Caco-2 (cell line): Measurements from ENCODE around the gene LATS2. TPM values are rescaled to one million over a fixed set of nuclear protein-coding genes. Genes with fewer than 3 reads are reported as not detected.
A peak's percentile ranks its signal among the peaks of the same experiment; 100 is the strongest.

Source experiments
- BruUV-seq: library from RNA; stranded (reverse); fragments of 400-500 nt; replicated peaks from 2 replicates; lab custom pipeline; 2021; lab: Mats Ljungman, UMichigan
- CTCF ChIA-PET: fragments of 300-600 bp; sonication (Branson Sonifier 250); formaldehyde crosslinking; loops from one replicate; lab custom pipeline; 2022; ENCODE audit warnings: antibody characterized with exemption; lab: Charles Lee
- POLR2A ChIA-PET: fragments of 300-600 bp; sonication (Branson Sonifier 250); formaldehyde crosslinking; loops from one replicate; lab custom pipeline; 2022; ENCODE audit warnings: antibody characterized with exemption; lab: Charles Lee
- DNase-seq, 2 experiments: peaks; one replicate each; pipeline versions ENCODE4 v3.0.0 to v3.0.0-alpha.2; 2020 to 2022
- H3K27me3 ChIP-seq: replicated peaks from 2 replicates; pipeline ENCODE4 v1.6.0; 2011; ENCODE audit warnings: low read length; ENCODE audit not compliant: control insufficient read depth, insufficient read depth
- H3K36me3 ChIP-seq: 2 replicates; pipeline ENCODE4 v1.5.1; 2011; ENCODE audit warnings: low read length; ENCODE audit not compliant: control insufficient read depth, insufficient read depth
- H3K4me1 ChIP-seq: fragments of 250-450 bp; sonication (Bioruptor Pico); 2 replicates; pipeline ENCODE4 v1.5.1; 2020; ENCODE audit warnings: mild to moderate bottlenecking
- H3K4me3 ChIP-seq: 2 replicates; pipeline ENCODE4 v1.5.1; 2011; ENCODE audit warnings: low read depth, mild to moderate bottlenecking, control low read depth, low read length
- H3K9me3 ChIP-seq: fragments of 250-450 bp; sonication (Bioruptor Pico); 2 replicates; pipeline ENCODE4 v1.5.1; 2020; ENCODE audit warnings: mild to moderate bottlenecking, moderate library complexity
- H3K27ac Mint-ChIP-seq: one replicate; pipeline ENCODE4 v1.8.0; 2022; ENCODE audit warnings: mixed read lengths; ENCODE audit not compliant: unreplicated experiment
- H3K27me3 Mint-ChIP-seq: one replicate; pipeline ENCODE4 v1.8.0; 2022; ENCODE audit warnings: mixed read lengths; ENCODE audit not compliant: insufficient read depth, unreplicated experiment
- H3K36me3 Mint-ChIP-seq: one replicate; pipeline ENCODE4 v1.8.0; 2022; ENCODE audit warnings: mild to moderate bottlenecking, mixed read lengths; ENCODE audit not compliant: insufficient read depth, unreplicated experiment
- H3K4me1 Mint-ChIP-seq: one replicate; pipeline ENCODE4 v1.8.0; 2022; ENCODE audit warnings: low read depth, mixed read lengths; ENCODE audit not compliant: unreplicated experiment
- H3K4me3 Mint-ChIP-seq: one replicate; pipeline ENCODE4 v1.8.0; 2022; ENCODE audit warnings: mild to moderate bottlenecking, moderate library complexity, mixed read lengths; ENCODE audit not compliant: unreplicated experiment
- H3K9me3 Mint-ChIP-seq: one replicate; pipeline ENCODE4 v1.8.0; 2022; ENCODE audit warnings: mixed read lengths; ENCODE audit not compliant: unreplicated experiment
- intact Hi-C: fragments of 100-400 bp; cut with micrococcal nuclease; formaldehyde crosslinking; loops from one replicate; pipeline ENCODE4 v1.10.0; 2022; ENCODE audit not compliant: unreplicated experiment
- total RNA-seq: library from RNA; stranded (reverse); gene quantifications from 2 replicates; pipeline ENCODE4 v1.2.3, GENCODE V29; 2022
- TF ChIP-seq, protein P1 (sequence below), 2 experiments: fragments of 200-600 bp in 1 of 2; IDR thresholded peaks; 1 replicate in 1 of 2; 2 replicates in 1 of 2; pipeline versions ENCODE4 v1.5.1 to v1.8.0; 2011 to 2022; ENCODE audit warnings: antibody characterized with exemption in 1 of 2, control low read depth in 1 of 2, inconsistent platforms in 1 of 2, low read depth in 1 of 2, low read length in 1 of 2, mild to moderate bottlenecking in 1 of 2, moderate library complexity in 1 of 2; ENCODE audit not compliant: insufficient read depth in 1 of 2, severe bottlenecking in 1 of 2, unreplicated experiment in 1 of 2

Gene LATS2
- total RNA-seq, 1 experiment from 2014 or later, result 45.6 TPM

DNA sequence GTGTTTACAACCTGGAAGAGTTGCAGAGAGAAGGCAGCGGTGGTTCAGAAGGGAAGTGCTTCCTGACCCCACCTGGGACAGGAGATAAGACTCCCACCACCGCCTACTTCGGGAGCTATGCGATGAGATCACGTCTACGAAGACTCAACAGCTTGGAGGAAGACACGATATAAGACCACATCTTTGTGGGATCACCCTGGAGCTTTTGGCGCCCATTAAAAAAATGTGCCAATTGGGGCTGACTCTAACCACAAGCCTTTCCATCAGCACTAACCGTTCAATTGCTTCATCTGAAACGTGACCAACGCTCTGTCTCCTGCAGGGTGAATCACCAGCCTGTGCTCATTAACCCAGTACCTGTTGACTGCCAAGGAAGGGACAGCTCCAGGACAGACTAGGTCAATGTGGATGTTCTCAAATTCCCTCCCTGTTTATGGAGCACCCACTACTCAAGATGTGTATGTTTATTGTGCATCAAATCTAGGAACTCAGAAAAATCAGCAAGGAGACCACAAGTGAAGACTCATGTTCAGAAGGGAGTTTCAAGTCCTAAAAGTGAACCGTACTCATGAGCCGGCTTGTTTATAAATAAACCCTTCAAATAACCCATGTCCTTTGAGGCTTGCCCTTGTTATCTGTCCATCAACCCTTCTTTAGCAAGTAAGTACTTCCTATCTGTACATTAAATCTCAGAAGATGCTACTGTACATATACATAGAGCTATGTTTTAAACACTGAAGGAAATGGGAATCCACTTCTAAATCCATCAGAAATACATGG, 67.5 kb downstream of the LATS2 start:
- Mint-ChIP-seq H3K27me3 (no peaks in the 10 kb centered on the region), H3K4me1 (peaks cover 8% of the 10 kb centered on the region), H3K4me3 (no peak overlapping the region), H3K36me3 (peaks cover 96% of the 10 kb centered on the region), H3K27ac (peak overlapping the region; percentile 1), H3K9me3 (no peaks in the 10 kb centered on the region)
- ChIA-PET POLR2A (interaction anchor here (0.6 kb wide), 1 partner anchor 251 kb away, joined by 3 read pairs; no protein-coding TSS in a partner anchor), CTCF (interaction anchor here (1.3 kb wide), 1 partner anchor 51 kb away, joined by 3 read pairs; no protein-coding TSS in a partner anchor)
- TF ChIP-seq, protein P1, sequence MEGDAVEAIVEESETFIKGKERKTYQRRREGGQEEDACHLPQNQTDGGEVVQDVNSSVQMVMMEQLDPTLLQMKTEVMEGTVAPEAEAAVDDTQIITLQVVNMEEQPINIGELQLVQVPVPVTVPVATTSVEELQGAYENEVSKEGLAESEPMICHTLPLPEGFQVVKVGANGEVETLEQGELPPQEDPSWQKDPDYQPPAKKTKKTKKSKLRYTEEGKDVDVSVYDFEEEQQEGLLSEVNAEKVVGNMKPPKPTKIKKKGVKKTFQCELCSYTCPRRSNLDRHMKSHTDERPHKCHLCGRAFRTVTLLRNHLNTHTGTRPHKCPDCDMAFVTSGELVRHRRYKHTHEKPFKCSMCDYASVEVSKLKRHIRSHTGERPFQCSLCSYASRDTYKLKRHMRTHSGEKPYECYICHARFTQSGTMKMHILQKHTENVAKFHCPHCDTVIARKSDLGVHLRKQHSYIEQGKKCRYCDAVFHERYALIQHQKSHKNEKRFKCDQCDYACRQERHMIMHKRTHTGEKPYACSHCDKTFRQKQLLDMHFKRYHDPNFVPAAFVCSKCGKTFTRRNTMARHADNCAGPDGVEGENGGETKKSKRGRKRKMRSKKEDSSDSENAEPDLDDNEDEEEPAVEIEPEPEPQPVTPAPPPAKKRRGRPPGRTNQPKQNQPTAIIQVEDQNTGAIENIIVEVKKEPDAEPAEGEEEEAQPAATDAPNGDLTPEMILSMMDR (IDR thresholded peaks at IDR 0.05; ENCODE audit: insufficient read depth in 1 of 2, low read depth in 1 of 2, low read length in 1 of 2, severe bottlenecking in 1 of 2, unreplicated experiment in 1 of 2), result no peak
- no peaks in the 10 kb centered on the region for H3K4me1 ChIP-seq
- no peak overlapping the region for H3K4me3 ChIP-seq
- H3K36me3 ChIP-seq, result peaks cover 9% of the 10 kb centered on the region
- H3K27me3 ChIP-seq, result no peaks in the 10 kb centered on the region
- DNase-seq, result no peak
- intact Hi-C loops, result loop anchor here (10.0 kb wide), 1 partner anchor 49 kb away; no protein-coding TSS in a partner anchor
- BruUV-seq, result no TSS peak
- no peaks in the 10 kb centered on the region for H3K9me3 ChIP-seq

DNA sequence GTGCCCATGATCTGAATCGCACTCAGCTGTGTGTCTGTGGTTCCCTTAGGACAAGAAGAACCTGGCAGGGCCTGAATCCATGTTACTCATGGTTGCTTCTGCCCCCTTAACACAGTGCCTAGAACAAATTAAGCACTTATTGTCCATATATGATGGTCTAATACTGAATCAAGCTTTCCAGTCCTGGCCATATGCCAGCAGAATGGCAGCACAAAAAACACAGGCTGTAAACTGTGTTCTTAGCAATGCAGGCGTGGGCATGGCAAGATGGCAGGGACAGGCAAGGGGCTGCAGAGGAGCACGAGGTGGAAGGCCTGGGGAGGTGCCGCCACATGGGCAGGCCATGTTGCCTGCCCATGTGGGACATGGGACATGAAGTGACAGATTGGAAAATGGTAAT, 68.2 kb downstream of the LATS2 start:
- Mint-ChIP-seq H3K4me1 (peaks cover 8% of the 10 kb centered on the region), H3K27me3 (no peaks in the 10 kb centered on the region), H3K36me3 (peaks cover 94% of the 10 kb centered on the region), H3K27ac (peak overlapping the region; percentile 1), H3K4me3 (no peak overlapping the region), H3K9me3 (no peaks in the 10 kb centered on the region)
- DNase-seq, result no peak
- intact Hi-C loops, result loop anchor here (10.0 kb wide), 1 partner anchor 48 kb away; no protein-coding TSS in a partner anchor
- no peaks in the 10 kb centered on the region for H3K4me1 ChIP-seq
- no peaks in the 10 kb centered on the region for H3K27me3 ChIP-seq
- no peaks in the 10 kb centered on the region for H3K9me3 ChIP-seq
- BruUV-seq, result no TSS peak
- CTCF ChIA-PET, result no interaction called here
- TF ChIP-seq, protein P1 (IDR thresholded peaks at IDR 0.05; ENCODE audit: insufficient read depth in 1 of 2, low read depth in 1 of 2, low read length in 1 of 2, severe bottlenecking in 1 of 2, unreplicated experiment in 1 of 2), result no peak
- peaks cover 9% of the 10 kb centered on the region for H3K36me3 ChIP-seq
- POLR2A ChIA-PET, result interaction anchor here (0.6 kb wide), 1 partner anchor 251 kb away, joined by 3 read pairs; no protein-coding TSS in a partner anchor
- no peak overlapping the region for H3K4me3 ChIP-seq

- H3K36me3 ChIP-seq, result peaks cover 11% of the 10 kb centered on the region
- no peak overlapping the region for H3K4me3 Mint-ChIP-seq
- DNase-seq, result no peak
- no peaks in the 10 kb centered on the region for H3K4me1 ChIP-seq
- BruUV-seq, result no TSS peak
- no peaks in the 10 kb centered on the region for H3K4me1 Mint-ChIP-seq
- H3K27me3 ChIP-seq, result no peaks in the 10 kb centered on the region
- TF ChIP-seq, protein P1 (IDR thresholded peaks at IDR 0.05; ENCODE audit: insufficient read depth in 1 of 2, low read depth in 1 of 2, low read length in 1 of 2, severe bottlenecking in 1 of 2, unreplicated experiment in 1 of 2), result no peak
- intact Hi-C loops, result loop anchor here (10.0 kb wide), 1 partner anchor 47 kb away; no protein-coding TSS in a partner anchor
- POLR2A ChIA-PET, result no interaction called here
- H3K9me3 ChIP-seq, result no peaks in the 10 kb centered on the region
- peak overlapping the region; percentile 71 for H3K27ac Mint-ChIP-seq
- H3K4me3 ChIP-seq, result no peak overlapping the region
- peaks cover 94% of the 10 kb centered on the region for H3K36me3 Mint-ChIP-seq
- no peaks in the 10 kb centered on the region for H3K9me3 Mint-ChIP-seq
- CTCF ChIA-PET, result no interaction called here
- H3K27me3 Mint-ChIP-seq, result no peaks in the 10 kb centered on the region
These were observed 69.5 kb downstream of the LATS2 start for GRCh38 chr13:20991741-20992520.
